Spleen (tissue), 7 donors: Measurements from ENCODE around the gene SOX6.

Experiments
- CTCF ChIP-seq, 11 experiments: fragments of 200-600 bp in 7 of 11; fragments of 450-650 bp in 4 of 11; sonication (generic) in 4 of 11; IDR thresholded peaks in 8 of 11; conservative IDR thresholded peaks in 3 of 11; 1 replicate in 7 of 11; 2 replicates in 4 of 11; pipeline versions ENCODE4 v1.4.0 to v1.8.0; 2016 to 2021; ENCODE audit warnings: antibody characterized with exemption in 11 of 11, inconsistent platforms in 4 of 11, mild to moderate bottlenecking in 1 of 11
- POLR2A ChIP-seq, 3 donors: fragments of 450-650 bp; IDR thresholded peaks; one replicate each; pipeline ENCODE4 v1.5.1; 2017; ENCODE audit warnings: antibody characterized with exemption in 3 of 3, mild to moderate bottlenecking in 1 of 3
- POLR2AphosphoS5 ChIP-seq, 3 donors: sonication (generic); formaldehyde crosslinking; IDR thresholded peaks; one replicate each; pipeline ENCODE4 v1.5.1; 2017; ENCODE audit warnings: antibody characterized with exemption in 3 of 3
- donor health status: DM: no; HTN: no; CAD: no; lungs with moderate emphysema.
- donor health status: DM: no; HTN: no; CAD: no.
- donor health status: DM: no; HTN: no; CAD: no.

- TF ChIP-seq CTCF (IDR thresholded peaks at IDR 0.05 in 8 of 11, conservative IDR thresholded peaks at IDR 0.05 in 3 of 11) (no peak), POLR2AphosphoS5 (IDR thresholded peaks at IDR 0.05) (no peak), POLR2A (IDR thresholded peaks at IDR 0.05) (no peak)
Measured at GRCh38 chr11:15920856-15921629, 435.3 kb downstream of the SOX6 start.
